NCI-H146 treated with DMSO at 0.1 percent for 48 hours (cell line): Measurements from ENCODE around the gene CAPG.
A peak's percentile ranks its signal among the peaks of the same experiment; 100 is the strongest.
"Not testable (repeated sequence)": the region's sequence is repeated elsewhere in the genome, so short reads cannot be mapped to it uniquely, and the experiment has no call there.

ENCODE experiments used
- DNase-seq: peaks from one replicate; lab custom pipeline; 2025; ENCODE audit not compliant: unreplicated experiment; lab: John Stamatoyannopoulos, UW

The CAPG gene

GRCh38 chr2:85367180-85367579 lies 43.0 kb downstream of the CAPG start:
- DNase-seq, result no peak

GRCh38 chr2:85362653-85363387 lies 47.3 kb downstream of the CAPG start:
- DNase-seq, result not testable (repeated sequence)

- no peak for DNase-seq
Measured at GRCh38 chr2:85357736-85358135, 52.4 kb downstream of the CAPG start.

GRCh38 chr2:85356186-85356585 lies 54.0 kb downstream of the CAPG start:
- DNase-seq, result no peak

- DNase-seq, result no peak
Measured at GRCh38 chr2:85355521-85355920, 54.6 kb downstream of the CAPG start.

- DNase-seq, result no peak
Measured at GRCh38 chr2:85355073-85355410, 55.1 kb downstream of the CAPG start.

GRCh38 chr2:85354286-85355072 lies 55.7 kb downstream of the CAPG start, which contains the start of the genes ELMOD3 and RETSAT:
Gene ELMOD3 (plus strand): TSS chr2:85354769. CDS start chr2:85357199, 2,430 bp downstream.
Gene RETSAT (minus strand): TSS chr2:85354528. CDS start chr2:85354507, 21 bp downstream.
- peak; percentile 95 for DNase-seq

- DNase-seq, result no peak
Measured at GRCh38 chr2:85353876-85354285, 56.3 kb downstream of the CAPG start.

- no peak for DNase-seq
Measured at GRCh38 chr2:85347599-85347998, 62.6 kb downstream of the CAPG start.
